ENCODE data around the gene TLE3.

Gene TLE3

GRCh38 chr15:70062321-70062956, 35.3 kb downstream of the TLE3 start:
- DNase-seq (ENCODE audit: low spot score), result no peak
- in situ Hi-C loops (cut with MboI; ENCODE audit: low pct_unique_long_range_greater_than_20kb, low sequenced_read_pairs, unreplicated experiment), result no loop called here
- TF ChIP-seq CTCF (IDR thresholded peaks at IDR 0.05; ENCODE audit: extremely low read depth, insufficient read depth, missing control alignments), result no peak

- in situ Hi-C loops (cut with MboI; ENCODE audit: low pct_unique_long_range_greater_than_20kb, low sequenced_read_pairs, unreplicated experiment), result no loop called here
- no peak for DNase-seq (ENCODE audit: low spot score)
- TF ChIP-seq CTCF (IDR thresholded peaks at IDR 0.05; ENCODE audit: extremely low read depth, insufficient read depth, missing control alignments), result no peak
Measured at GRCh38 chr15:70061696-70062270, 35.9 kb downstream of the TLE3 start.

GRCh38 chr15:70060993-70061305, 36.8 kb downstream of the TLE3 start:
- in situ Hi-C loops (cut with MboI; ENCODE audit: low pct_unique_long_range_greater_than_20kb, low sequenced_read_pairs, unreplicated experiment), result no loop called here
- no peak for TF ChIP-seq CTCF (IDR thresholded peaks at IDR 0.05; ENCODE audit: extremely low read depth, insufficient read depth, missing control alignments)
- DNase-seq (ENCODE audit: low spot score), result no peak

GRCh38 chr15:70060214-70060992, 37.3 kb downstream of the TLE3 start:
- TF ChIP-seq CTCF (IDR thresholded peaks at IDR 0.05; ENCODE audit: extremely low read depth, insufficient read depth, missing control alignments), result no peak
- in situ Hi-C loops (cut with MboI; ENCODE audit: low pct_unique_long_range_greater_than_20kb, low sequenced_read_pairs, unreplicated experiment), result no loop called here
- DNase-seq (ENCODE audit: low spot score), result no peak

GRCh38 chr15:70059476-70060213, 38.1 kb downstream of the TLE3 start:
- in situ Hi-C loops (cut with MboI; ENCODE audit: low pct_unique_long_range_greater_than_20kb, low sequenced_read_pairs, unreplicated experiment), result no loop called here
- no peak for TF ChIP-seq CTCF (IDR thresholded peaks at IDR 0.05; ENCODE audit: extremely low read depth, insufficient read depth, missing control alignments)
- no peak for DNase-seq (ENCODE audit: low spot score)

GRCh38 chr15:70058642-70059360, 38.9 kb downstream of the TLE3 start:
- in situ Hi-C loops (cut with MboI; ENCODE audit: low pct_unique_long_range_greater_than_20kb, low sequenced_read_pairs, unreplicated experiment), result no loop called here
- no peak for DNase-seq (ENCODE audit: low spot score)
- no peak for TF ChIP-seq CTCF (IDR thresholded peaks at IDR 0.05; ENCODE audit: extremely low read depth, insufficient read depth, missing control alignments)
